Aorta (tissue), 5 donors: ENCODE results near the gene ASCL2. TPM values are rescaled to one million over a fixed set of nuclear protein-coding genes. Genes with fewer than 3 reads are reported as not detected.
A peak's percentile ranks its signal among the peaks of the same experiment; 100 is the strongest.

ENCODE experiments used
- ATAC-seq: fragments of 200-7000 bp; cut with Tn5 transposase; one replicate; pipeline ENCODE4 v1.9.1; 2022; ENCODE audit warnings: moderate library complexity; ENCODE audit not compliant: low FRiP score
- DNase-seq, 2 donors: peaks; one replicate each; pipeline ENCODE4 v3.0.0-alpha.2; 2020
- H3K27ac ChIP-seq, 2 donors: one replicate each; pipeline ENCODE4 v1.5.1; 2013; ENCODE audit warnings: low read length in 2 of 2, mild to moderate bottlenecking in 2 of 2, moderate library complexity in 2 of 2, control low read depth in 1 of 2, inconsistent platforms in 1 of 2, low read depth in 1 of 2
- H3K27me3 ChIP-seq, 2 donors: one replicate each; pipeline ENCODE4 v1.6.1; 2013; ENCODE audit warnings: control low read depth in 1 of 2, low read length in 1 of 2, mild to moderate bottlenecking in 1 of 2, moderate library complexity in 1 of 2; ENCODE audit not compliant: insufficient read depth in 2 of 2, control insufficient read depth in 1 of 2
- H3K36me3 ChIP-seq, 2 donors: one replicate each; pipeline ENCODE4 v1.6.1; 2013; ENCODE audit warnings: control low read depth in 1 of 2, low read length in 1 of 2, mild to moderate bottlenecking in 1 of 2; ENCODE audit not compliant: insufficient read depth in 2 of 2, control insufficient read depth in 1 of 2
- H3K4me1 ChIP-seq, 2 donors: one replicate each; pipeline ENCODE4 v1.6.1; 2013; ENCODE audit warnings: low read length in 2 of 2, control low read depth in 1 of 2, mild to moderate bottlenecking in 1 of 2, moderate library complexity in 1 of 2; ENCODE audit not compliant: insufficient read depth in 2 of 2, control insufficient read depth in 1 of 2
- H3K4me3 ChIP-seq, 2 donors: one replicate each; pipeline ENCODE4 v1.5.1; 2013; ENCODE audit warnings: low read length in 2 of 2, control low read depth in 1 of 2, mild to moderate bottlenecking in 1 of 2
- H3K9me3 ChIP-seq: one replicate; pipeline ENCODE4 v1.6.1; 2013; ENCODE audit warnings: mild to moderate bottlenecking, low read length; ENCODE audit not compliant: control insufficient read depth
- WGBS, 2 donors: extraction: QIAGEN DNeasy Blood & Tissue Kit; methylation state at CpG; one replicate each; pipeline ENCODE4 v1.1.7; 2013; 5-methylcytosine and 5-hydroxymethylcytosine counted together
- intact Hi-C, 2 donors: fragments of 100-400 bp; cut with DNase I; formaldehyde crosslinking; loops; one replicate each; pipeline versions ENCODE4 v1.14.2 to v1.15.0; 2022
- polyA plus RNA-seq, 2 donors: library from polyadenylated mRNA; stranded (reverse); fragments of 200-250 nt; gene quantifications; one replicate each; pipeline ENCODE4 v1.2.3, GENCODE V29; 2013
- total RNA-seq, 2 donors: library from RNA; stranded (reverse); fragmentation: NEBNext Ultra II Directional; extraction: Animal tissue kit (Norgen Biotek cat#: 25700); gene quantifications; one replicate each; pipeline ENCODE4 v1.2.1, GENCODE V29; 2021
- donor health status: healthy with polysubstance abuse.
- donor health status: Bipolar disorder and iron deficiency.
- donor health status: DM: no; HTN: no; CAD: no.
- donor health status: DM: no; HTN: no; CAD: no.
- donor health status: DM: yes; HTN: yes; CAD: no.

ASCL2 gene
- total and polyA plus RNA-seq, 4 donors, result 0.62 to 1.4 TPM; not detected in 2

DNA sequence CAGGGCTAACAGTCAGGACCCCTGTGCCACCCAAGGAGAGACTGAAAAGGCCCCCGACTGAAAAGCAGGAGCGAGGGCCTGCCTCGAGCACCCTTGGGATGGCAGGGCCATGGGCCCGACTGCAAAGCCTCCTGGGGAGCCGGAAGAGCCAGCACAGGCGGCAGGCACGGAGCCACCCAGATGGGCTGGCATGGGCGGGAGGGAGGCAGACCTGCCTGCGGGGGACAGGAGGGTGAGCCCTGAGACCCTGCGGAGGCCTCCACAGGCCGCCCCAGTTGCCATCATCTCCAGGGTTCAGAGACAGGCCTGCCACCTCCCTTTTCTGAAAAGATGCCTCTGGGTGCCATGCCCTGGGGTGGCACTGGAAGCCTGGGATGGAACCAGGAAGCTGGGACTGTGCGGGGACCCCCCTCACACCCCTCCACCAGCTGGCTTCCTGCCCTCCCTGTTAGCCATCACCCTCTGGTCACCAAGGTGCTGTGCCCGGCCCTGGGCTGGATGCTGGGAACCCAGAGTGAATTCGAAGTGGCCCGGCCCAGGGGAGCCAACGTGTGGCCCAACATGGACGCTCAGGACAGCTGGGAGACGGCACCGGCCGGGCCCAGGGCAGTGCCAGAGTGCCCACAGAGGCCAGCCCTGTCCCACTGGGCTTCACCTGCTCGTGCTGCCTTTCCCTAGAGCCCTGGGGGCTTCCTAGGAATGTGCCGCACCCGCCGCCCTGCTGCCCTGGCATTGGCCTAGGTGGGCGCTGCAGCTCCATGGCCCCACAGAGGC is 45.2 kb upstream of the ASCL2 start:
- peak overlapping the region; percentile 45 to 67 for H3K27ac ChIP-seq
- ATAC-seq, result peak; percentile 37
- 40 to 51% methylated on average over 16 to 25 of the region's 25 CpGs for WGBS, 2 donors
- no peaks in the 10 kb centered on the region for H3K4me1 ChIP-seq
- no peaks in the 10 kb centered on the region for H3K27me3 ChIP-seq
- peak in 1 of 2 donors; percentile 72 for DNase-seq
- peaks cover 2% of the 10 kb centered on the region for H3K9me3 ChIP-seq
- no peaks in the 10 kb centered on the region for H3K36me3 ChIP-seq
- H3K4me3 ChIP-seq, result no peak overlapping the region
- intact Hi-C loops, result loop anchor here (2.0 to 5.0 kb wide), 3 partner anchors 62 to 85 kb away; partner anchors contain the start of genes CD81 (in 1 of the 2) and TSSC4 (in 1 of the 2)

DNA sequence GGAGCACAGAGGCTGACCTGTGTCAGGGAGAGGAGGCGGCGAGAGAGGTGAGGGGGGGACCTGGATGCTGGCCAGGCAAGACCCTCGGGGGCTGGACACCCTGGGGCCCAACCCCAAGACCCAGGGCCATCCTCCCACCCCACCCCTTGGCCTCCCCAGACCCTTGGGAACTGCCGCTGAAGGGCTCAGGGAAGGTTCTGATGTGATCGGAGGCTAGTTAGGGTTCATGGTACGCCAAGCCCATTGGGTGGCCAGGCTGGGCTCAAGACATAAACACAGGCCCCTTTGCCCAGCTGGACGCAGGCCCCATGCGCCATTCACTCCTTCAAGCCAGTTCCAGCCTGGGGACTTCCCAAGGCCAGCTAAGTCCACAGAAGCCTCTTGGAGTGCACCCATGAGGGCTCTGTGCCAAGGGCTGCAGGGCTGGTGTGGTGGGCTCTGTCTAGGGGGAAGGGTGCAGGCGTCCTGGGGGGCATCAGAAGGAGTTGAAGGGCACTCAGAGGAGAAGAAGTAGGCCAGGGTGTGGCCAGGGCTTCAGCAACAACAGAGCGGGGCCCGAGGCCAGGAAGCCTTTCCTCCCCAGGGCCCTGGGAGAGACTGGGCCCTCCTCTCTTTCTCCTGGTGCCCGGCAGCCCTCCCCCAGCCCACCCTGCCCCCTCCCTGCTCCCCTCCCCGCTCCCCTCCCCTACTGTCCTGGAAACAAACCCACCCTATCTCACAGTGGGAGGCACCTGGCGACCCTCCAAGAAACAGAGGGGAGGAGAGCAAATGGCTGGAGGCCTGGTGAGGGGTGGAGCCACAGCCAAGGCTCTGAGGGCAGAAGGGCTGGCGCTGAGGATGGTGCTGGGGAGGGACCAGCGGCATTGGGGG is 44.4 kb upstream of the ASCL2 start:
- Histone ChIP-seq H3K36me3 (no peaks in the 10 kb centered on the region), H3K4me1 (no peaks in the 10 kb centered on the region), H3K27me3 (no peaks in the 10 kb centered on the region), H3K27ac (peak overlapping the region; percentile 59 to 67), H3K9me3 (peaks cover 2% of the 10 kb centered on the region), H3K4me3 (no peak overlapping the region)
- DNase-seq (peak; percentile 93 to 95), ATAC-seq (peak; percentile 87)
- intact Hi-C loops, result loop anchor here (2.0 to 5.0 kb wide), 3 partner anchors 63 to 86 kb away; partner anchors contain the start of genes CD81 (in 1 of the 2) and TSSC4 (in 1 of the 2)
- 18 to 20% methylated on average over 12 to 16 of the region's 16 CpGs for WGBS, 2 donors

- H3K36me3 ChIP-seq, result no peaks in the 10 kb centered on the region
- intact Hi-C loops, result loop anchor here in 1 of 2 donors (2.0 kb wide), 2 partner anchors 65 to 87 kb away; partner anchors contain the start of gene TSSC4
- no peaks in the 10 kb centered on the region for H3K27me3 ChIP-seq
- DNase-seq, result peak in 1 of 2 donors; percentile 55
- no peaks in the 10 kb centered on the region for H3K4me1 ChIP-seq
- H3K4me3 ChIP-seq, result no peak overlapping the region
- ATAC-seq, result no peak
- H3K9me3 ChIP-seq, result peaks cover 2% of the 10 kb centered on the region
- WGBS, 2 donors, result 90% methylated on average over 7 of the region's 7 CpGs
- H3K27ac ChIP-seq, result peak overlapping the region; percentile 15 to 59
These were observed 43.7 kb upstream of the ASCL2 start for GRCh38 chr11:2314136-2314524.

GRCh38 chr11:2313051-2313951 is 42.9 kb upstream of the ASCL2 start:
- H3K9me3 ChIP-seq, result peaks cover 2% of the 10 kb centered on the region
- H3K27me3 ChIP-seq, result no peaks in the 10 kb centered on the region
- no peak overlapping the region for H3K27ac ChIP-seq
- no peak overlapping the region for H3K4me3 ChIP-seq
- DNase-seq, result peak in 1 of 2 donors; percentile 72
- ATAC-seq, result no peak
- no peaks in the 10 kb centered on the region for H3K4me1 ChIP-seq
- intact Hi-C loops, result no loop called here
- no peaks in the 10 kb centered on the region for H3K36me3 ChIP-seq
- 88 to 89% methylated on average over 34 of the region's 34 CpGs for WGBS, 2 donors

- Histone ChIP-seq H3K27me3 (no peaks in the 10 kb centered on the region), H3K36me3 (no peaks in the 10 kb centered on the region), H3K4me3 (no peak overlapping the region), H3K9me3 (peaks cover under 1% of the 10 kb centered on the region), H3K27ac (no peak overlapping the region), H3K4me1 (no peaks in the 10 kb centered on the region)
- 68 to 71% methylated on average over 22 of the region's 22 CpGs for WGBS, 2 donors
- intact Hi-C loops, result no loop called here
- ATAC-seq (peak; percentile 29), DNase-seq (peak; percentile 79 to 84)
These were observed 42.0 kb upstream of the ASCL2 start for GRCh38 chr11:2312232-2313042.

GRCh38 chr11:2311353-2312133 is 41.2 kb upstream of the ASCL2 start:
- H3K4me1 ChIP-seq, result no peaks in the 10 kb centered on the region
- 86 to 89% methylated on average over 21 of the region's 21 CpGs for WGBS, 2 donors
- no peaks in the 10 kb centered on the region for H3K27me3 ChIP-seq
- no peaks in the 10 kb centered on the region for H3K36me3 ChIP-seq
- no peak overlapping the region for H3K4me3 ChIP-seq
- ATAC-seq (no peak), DNase-seq (peak in 1 of 2 donors; percentile 53)
- H3K27ac ChIP-seq, result no peak overlapping the region
- intact Hi-C loops, result no loop called here
- no peaks in the 10 kb centered on the region for H3K9me3 ChIP-seq

GRCh38 chr11:2310786-2311352 is 40.5 kb upstream of the ASCL2 start:
- intact Hi-C loops, result no loop called here
- no peaks in the 10 kb centered on the region for H3K36me3 ChIP-seq
- ATAC-seq (no peak), DNase-seq (peak in 1 of 2 donors; percentile 53)
- H3K9me3 ChIP-seq, result no peaks in the 10 kb centered on the region
- no peak overlapping the region for H3K4me3 ChIP-seq
- no peaks in the 10 kb centered on the region for H3K27me3 ChIP-seq
- no peak overlapping the region for H3K27ac ChIP-seq
- 77 to 79% methylated on average over 14 to 16 of the region's 16 CpGs for WGBS, 2 donors
- H3K4me1 ChIP-seq, result no peaks in the 10 kb centered on the region
